Thyroid gland (tissue), 4 donors: ENCODE measurements around the gene KRT23.

Experiments
- CTCF ChIP-seq, 6 experiments: fragments of 200-600 bp in 3 of 6; fragments of 450-650 bp in 3 of 6; sonication (generic) in 3 of 6; IDR thresholded peaks; one replicate each; pipeline ENCODE4 v1.5.1; 2016 to 2019; ENCODE audit warnings: antibody characterized with exemption in 6 of 6, mild to moderate bottlenecking in 2 of 6, inconsistent platforms in 1 of 6, moderate library complexity in 1 of 6
- POLR2A ChIP-seq, 2 donors: fragments of 450-650 bp; IDR thresholded peaks; one replicate each; pipeline ENCODE4 v1.6.1; 2017; ENCODE audit warnings: antibody characterized with exemption in 2 of 2, mild to moderate bottlenecking in 2 of 2, moderate library complexity in 1 of 2

GRCh38 chr17:40905370-40905769 is 32.1 kb downstream of the KRT23 start:
- no peak for TF ChIP-seq POLR2A (IDR thresholded peaks at IDR 0.05)
- no peak for TF ChIP-seq CTCF (IDR thresholded peaks at IDR 0.05)
